Erythroblast (primary cell): ENCODE results near the gene C1RL.

Experiments
- GATA1 ChIP-seq: IDR thresholded peaks from 2 replicates; pipeline ENCODE4 v1.6.1; 2011; ENCODE audit warnings: low read depth, mild to moderate bottlenecking, control low read depth, low read length, moderate library complexity
- POLR2A ChIP-seq: IDR thresholded peaks from 2 replicates; pipeline ENCODE4 v1.6.1; 2011; ENCODE audit warnings: mild to moderate bottlenecking, low read length

DNA sequence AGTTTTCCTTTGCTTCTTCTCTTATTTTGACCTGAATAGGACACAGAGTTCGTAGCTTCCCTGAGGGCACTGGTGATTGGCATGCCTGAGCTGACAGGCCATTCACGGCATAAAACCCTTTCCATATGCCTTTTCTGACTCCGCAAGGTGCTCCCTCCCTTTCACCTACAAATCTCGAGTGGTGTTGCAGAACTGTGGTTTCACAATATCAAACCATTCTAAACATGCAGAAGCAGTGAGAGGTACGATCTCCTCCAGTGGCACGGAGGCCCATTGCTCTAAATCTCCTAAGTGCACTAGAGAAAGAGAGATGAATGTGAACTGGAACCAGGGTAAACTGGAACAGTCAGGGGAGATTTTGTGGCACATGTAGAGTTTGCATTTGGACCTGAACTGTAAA lies 45.0 kb upstream of the C1RL start:
- no peak for TF ChIP-seq POLR2A
- TF ChIP-seq GATA1: no peak
